ENCODE measurements around the gene MSH2. TPM values are rescaled to one million over a fixed set of nuclear protein-coding genes. Genes with fewer than 3 reads are reported as not detected.
"Not testable (repeated sequence)": the region's sequence is repeated elsewhere in the genome, so short reads cannot be mapped to it uniquely, and the experiment has no call there.

Gene MSH2
- total RNA-seq, 1 donor from 2014 or later: 16.0 TPM

DNA sequence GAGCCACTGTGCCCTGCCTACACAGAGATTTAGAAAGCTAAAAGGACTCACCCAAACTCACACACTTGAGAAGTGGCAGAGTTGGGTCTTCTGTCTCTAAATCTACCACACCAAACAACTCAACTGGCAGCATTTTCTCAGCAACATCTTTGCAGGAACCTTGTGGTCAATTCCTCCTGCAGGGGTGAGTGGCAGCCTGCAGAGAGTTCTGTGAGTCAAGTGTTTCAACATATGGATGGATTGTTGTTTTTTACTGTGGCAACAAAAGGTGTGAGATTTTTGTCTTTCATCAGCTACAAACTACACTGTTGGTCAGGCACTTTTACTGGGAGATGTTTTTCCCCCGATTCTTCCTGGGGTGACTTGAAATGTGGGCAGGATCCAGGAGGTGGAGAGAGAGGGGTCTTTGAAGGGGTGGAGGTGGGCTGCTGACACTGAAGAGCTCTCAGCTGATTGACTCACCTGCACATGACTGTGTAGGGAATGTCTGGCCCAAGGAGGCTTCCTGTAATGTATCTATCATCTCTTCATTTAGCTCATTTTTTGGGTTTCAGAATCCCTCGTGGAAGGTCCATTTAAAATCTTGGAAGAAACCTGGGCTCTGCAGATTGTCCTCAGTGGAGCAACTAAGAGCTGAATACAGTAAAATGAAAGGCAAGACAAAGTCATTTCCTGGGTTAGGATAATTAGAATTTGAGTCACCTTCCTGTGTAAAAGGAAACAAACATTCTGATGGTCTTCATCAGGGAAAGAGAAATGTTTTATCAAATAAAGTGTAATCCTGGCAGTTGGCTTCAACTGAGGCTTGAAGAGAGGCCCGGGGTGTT, 98.6 kb downstream of the MSH2 start:
- no peaks in the 10 kb centered on the region for H4K20me1 ChIP-seq (ENCODE audit: insufficient read depth, low read length)
- H3K9me3 Mint-ChIP-seq (ENCODE audit: unreplicated experiment): peaks cover 33% of the 10 kb centered on the region
- peak; percentile 55 for FAIRE-seq
- H3K27me3 Mint-ChIP-seq (ENCODE audit: low read depth, unreplicated experiment): no peaks in the 10 kb centered on the region
- H3K27me3 ChIP-seq (ENCODE audit: insufficient read depth, low read length): no peaks in the 10 kb centered on the region
- H3K79me2 ChIP-seq (ENCODE audit: insufficient read depth, low read length): no peaks in the 10 kb centered on the region
- H2AFZ ChIP-seq (ENCODE audit: low read depth, low read length): no peak overlapping the region
- H3K27ac ChIP-seq (ENCODE audit: low read depth, low read length): peak overlapping the region; percentile 6
- peaks cover 3% of the 10 kb centered on the region for H3K36me3 Mint-ChIP-seq (ENCODE audit: low read depth, unreplicated experiment)
- no peak overlapping the region for H3K9ac ChIP-seq (ENCODE audit: low read length)
- peaks cover 15% of the 10 kb centered on the region for H3K9me3 ChIP-seq (ENCODE audit: insufficient read depth, low read depth, low read length)
- H3K27ac Mint-ChIP-seq (ENCODE audit: unreplicated experiment): peak overlapping the region; percentile 43
- peak overlapping the region; percentile 75 for H3K4me2 ChIP-seq (ENCODE audit: low read length)
- peaks cover 11% of the 10 kb centered on the region for H3K4me1 ChIP-seq (ENCODE audit: insufficient read depth, low read length)
- H3K4me3 ChIP-seq (ENCODE audit: insufficient read depth, low read depth, low read length): no peak overlapping the region
- H3K4me3 Mint-ChIP-seq (ENCODE audit: unreplicated experiment): peak overlapping the region; percentile 4
- no peaks in the 10 kb centered on the region for H3K36me3 ChIP-seq (ENCODE audit: insufficient read depth, low read length)
- peaks cover 9% of the 10 kb centered on the region for H3K4me1 Mint-ChIP-seq (ENCODE audit: low read depth, unreplicated experiment)
- peak; percentile 31 for DNase-seq (ENCODE audit: low read depth)
- TF ChIP-seq CTCF (IDR thresholded peaks at IDR 0.05; ENCODE audit: insufficient read depth, low read depth, low read length) (no peak), EZH2 (IDR thresholded peaks at IDR 0.05; ENCODE audit: insufficient read depth, low read length) (no peak)

GRCh38 chr2:47502498-47502897, 99.5 kb downstream of the MSH2 start:
- DNase-seq (ENCODE audit: low read depth); H3K27me3 Mint-ChIP-seq (ENCODE audit: low read depth, unreplicated experiment): not testable (repeated sequence)
- H3K9me3 ChIP-seq (ENCODE audit: insufficient read depth, low read depth, low read length): peaks cover 15% of the 10 kb centered on the region

DNA sequence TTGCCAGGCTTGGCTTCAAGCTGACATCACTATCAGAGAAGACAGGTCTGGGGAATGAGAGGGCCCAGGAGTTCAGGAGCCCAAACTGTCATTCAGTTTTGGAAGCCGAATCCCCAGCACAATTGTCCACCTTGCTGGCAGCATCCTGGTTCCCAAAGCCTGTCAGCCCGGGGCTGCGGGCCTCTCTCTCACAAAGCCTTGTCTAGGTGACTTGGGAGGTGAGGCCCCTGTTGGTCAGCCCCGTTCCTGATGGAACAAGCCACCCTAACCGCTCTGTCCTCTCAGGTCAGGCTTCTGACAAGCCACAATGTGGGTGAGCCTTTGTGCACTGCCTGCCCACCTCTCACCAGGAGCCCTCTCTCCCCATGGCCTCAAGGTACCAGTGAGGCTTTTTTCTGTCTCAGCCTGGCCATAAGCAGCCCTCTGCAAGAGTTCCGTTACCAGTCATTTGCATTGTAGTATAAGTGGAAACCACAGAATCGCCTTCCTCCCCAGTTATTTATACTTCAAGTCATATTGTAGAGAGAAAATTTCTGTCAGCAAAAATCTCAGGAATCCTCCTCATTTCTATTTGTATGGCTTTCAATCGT, 100.6 kb downstream of the MSH2 start:
- H3K4me3 Mint-ChIP-seq (ENCODE audit: unreplicated experiment): no peak overlapping the region
- H3K9me3 Mint-ChIP-seq (ENCODE audit: unreplicated experiment): peaks cover 31% of the 10 kb centered on the region
- H3K36me3 Mint-ChIP-seq (ENCODE audit: low read depth, unreplicated experiment): peaks cover 3% of the 10 kb centered on the region
- H3K4me1 Mint-ChIP-seq (ENCODE audit: low read depth, unreplicated experiment): peaks cover 13% of the 10 kb centered on the region
- Histone ChIP-seq H3K9ac (ENCODE audit: low read length) (no peak overlapping the region), H3K4me3 (ENCODE audit: insufficient read depth, low read depth, low read length) (no peak overlapping the region), H3K36me3 (ENCODE audit: insufficient read depth, low read length) (no peaks in the 10 kb centered on the region), H2AFZ (ENCODE audit: low read depth, low read length) (no peak overlapping the region), H3K4me2 (ENCODE audit: low read length) (no peak overlapping the region), H3K9me3 (ENCODE audit: insufficient read depth, low read depth, low read length) (peaks cover 15% of the 10 kb centered on the region), H3K27ac (ENCODE audit: low read depth, low read length) (no peak overlapping the region), H3K27me3 (ENCODE audit: insufficient read depth, low read length) (no peaks in the 10 kb centered on the region), H4K20me1 (ENCODE audit: insufficient read depth, low read length) (no peaks in the 10 kb centered on the region), H3K4me1 (ENCODE audit: insufficient read depth, low read length) (peaks cover 11% of the 10 kb centered on the region), H3K79me2 (ENCODE audit: insufficient read depth, low read length) (no peaks in the 10 kb centered on the region)
- no peak overlapping the region for H3K27ac Mint-ChIP-seq (ENCODE audit: unreplicated experiment)
- FAIRE-seq (no peak), DNase-seq (ENCODE audit: low read depth) (no peak)
- peaks cover 2% of the 10 kb centered on the region for H3K27me3 Mint-ChIP-seq (ENCODE audit: low read depth, unreplicated experiment)
- no peak for TF ChIP-seq EZH2 (IDR thresholded peaks at IDR 0.05; ENCODE audit: insufficient read depth, low read length)
- TF ChIP-seq CTCF (IDR thresholded peaks at IDR 0.05; ENCODE audit: insufficient read depth, low read depth, low read length): no peak

More at GRCh38 chr2:47502498-47502897, 99.5 kb downstream of the MSH2 start:
- not testable (repeated sequence) for FAIRE-seq; H3K9ac ChIP-seq (ENCODE audit: low read length); H4K20me1 ChIP-seq (ENCODE audit: insufficient read depth, low read length); H2AFZ ChIP-seq (ENCODE audit: low read depth, low read length); H3K79me2 ChIP-seq (ENCODE audit: insufficient read depth, low read length); H3K36me3 ChIP-seq (ENCODE audit: insufficient read depth, low read length); H3K4me2 ChIP-seq (ENCODE audit: low read length); H3K36me3 Mint-ChIP-seq (ENCODE audit: low read depth, unreplicated experiment); H3K27ac Mint-ChIP-seq (ENCODE audit: unreplicated experiment); H3K27me3 ChIP-seq (ENCODE audit: insufficient read depth, low read length); H3K4me1 Mint-ChIP-seq (ENCODE audit: low read depth, unreplicated experiment); H3K27ac ChIP-seq (ENCODE audit: low read depth, low read length); H3K4me3 Mint-ChIP-seq (ENCODE audit: unreplicated experiment); H3K4me3 ChIP-seq (ENCODE audit: insufficient read depth, low read depth, low read length)
- peaks cover 31% of the 10 kb centered on the region for H3K9me3 Mint-ChIP-seq (ENCODE audit: unreplicated experiment)
- peaks cover 11% of the 10 kb centered on the region for H3K4me1 ChIP-seq (ENCODE audit: insufficient read depth, low read length)

Data from astrocyte (in vitro differentiated cells and primary cell).